Panc1 (cell line): ENCODE data around the gene ELFN2. TPM values are rescaled to one million over a fixed set of nuclear protein-coding genes. Genes with fewer than 3 reads are reported as not detected.

Experiments
- ATAC-seq: fragments of 200-7000 bp; cut with Tn5 transposase; 2 replicates; pipeline ENCODE4 v1.9.1; 2020; ENCODE audit warnings: mild to moderate bottlenecking, moderate library complexity
- BruUV-seq: library from RNA; stranded (reverse); fragments of 400-500 nt; replicated peaks from 2 replicates; lab custom pipeline; 2021; lab: Mats Ljungman, UMichigan
- CTCF ChIA-PET: fragments of 300-600 bp; sonication (Branson Sonifier 250); formaldehyde crosslinking; loops from one replicate; lab custom pipeline; 2022; ENCODE audit warnings: antibody characterized with exemption; lab: Charles Lee
- POLR2A ChIA-PET: fragments of 300-600 bp; sonication (Branson Sonifier 250); formaldehyde crosslinking; loops from one replicate; lab custom pipeline; 2022; ENCODE audit warnings: antibody characterized with exemption; lab: Charles Lee
- DNase-seq: peaks from one replicate; pipeline ENCODE4 v3.0.0-alpha.2; 2010; ENCODE audit warnings: low read depth, low spot score
- H3K27ac ChIP-seq: 2 replicates; pipeline ENCODE4 v1.5.1; 2011; ENCODE audit warnings: mild to moderate bottlenecking, low read length, inconsistent platforms
- H3K27me3 ChIP-seq: fragments of 200-500 bp; sonication (Bioruptor generic); 2 replicates; pipeline ENCODE4 v1.6.0; 2014; ENCODE audit warnings: low read length, inconsistent platforms; ENCODE audit not compliant: control insufficient read depth, insufficient read depth
- H3K36me3 ChIP-seq: fragments of 200-500 bp; sonication (Bioruptor generic); 2 replicates; pipeline ENCODE4 v1.5.1; 2014; ENCODE audit warnings: inconsistent platforms, mild to moderate bottlenecking, low read length, moderate library complexity; ENCODE audit not compliant: control insufficient read depth, insufficient read depth
- H3K4me1 ChIP-seq: 2 replicates; pipeline ENCODE4 v1.5.1; 2011; ENCODE audit warnings: inconsistent platforms, mild to moderate bottlenecking, low read length, moderate library complexity; ENCODE audit not compliant: control insufficient read depth, insufficient read depth
- H3K4me3 ChIP-seq, 2 experiments: 2 replicates each; pipeline ENCODE4 v1.5.1; 2011 to 2012; ENCODE audit warnings: low read depth in 2 of 2, low read length in 2 of 2, mild to moderate bottlenecking in 2 of 2, inconsistent platforms in 1 of 2, moderate library complexity in 1 of 2
- H3K9me3 ChIP-seq: fragments of 200-500 bp; sonication (Bioruptor generic); 2 replicates; pipeline ENCODE4 v1.5.1; 2014; ENCODE audit warnings: low read depth, mild to moderate bottlenecking, inconsistent platforms, low read length, moderate library complexity; ENCODE audit not compliant: control insufficient read depth, insufficient read depth
- CTCF ChIP-seq: fragments of 450-650 bp; IDR thresholded peaks from 2 replicates; pipeline ENCODE4 v1.5.1; 2017; ENCODE audit warnings: mild to moderate bottlenecking
- POLR2AphosphoS5 ChIP-seq: IDR thresholded peaks from 2 replicates; pipeline ENCODE4 v1.6.1; 2012; ENCODE audit warnings: mild to moderate bottlenecking, low read depth, low read length, moderate library complexity
- REST ChIP-seq, 2 experiments: IDR thresholded peaks; 2 replicates each; pipeline ENCODE4 v1.6.1; 2011 to 2012; ENCODE audit warnings: low read depth in 2 of 2, control low read depth in 1 of 2, low read length in 1 of 2, mild to moderate bottlenecking in 1 of 2, moderate library complexity in 1 of 2; ENCODE audit not compliant: insufficient read depth in 1 of 2
- SIN3A ChIP-seq: IDR thresholded peaks from 2 replicates; pipeline ENCODE4 v1.6.1; 2012; ENCODE audit warnings: low read depth, mild to moderate bottlenecking, low read length, moderate library complexity, borderline replicate concordance; ENCODE audit not compliant: insufficient read depth
- TCF7L2 ChIP-seq: IDR thresholded peaks from 2 replicates; pipeline ENCODE4 v1.6.1; 2011; ENCODE audit warnings: mild to moderate bottlenecking, low read depth, low read length, inconsistent platforms
- in situ Hi-C: cut with HindIII; loops from 2 replicates; pipeline ENCODE4 v1.10.0; 2016; ENCODE audit warnings: low sequenced_read_pairs, low pct_unique_long_range_greater_than_20kb
- intact Hi-C: fragments of 100-400 bp; cut with micrococcal nuclease; formaldehyde crosslinking; loops from one replicate; pipeline ENCODE4 v1.10.0; 2022; ENCODE audit not compliant: unreplicated experiment
- total RNA-seq: library from RNA; stranded (reverse); gene quantifications from one replicate; pipeline ENCODE4 v1.2.1, GENCODE V29; 2021; ENCODE audit not compliant: unreplicated experiment

ELFN2 gene
- total RNA-seq, 1 experiment from 2014 or later = 2.9 TPM

- in situ Hi-C loops = no loop called here
- TF ChIP-seq POLR2AphosphoS5 (no peak), CTCF (no peak), TCF7L2 (no peak), REST (IDR thresholded peaks at IDR 0.05; ENCODE audit: insufficient read depth in 1 of 2, low read depth in 2 of 2, low read length in 1 of 2) (no peak), SIN3A (no peak)
- H3K4me1 ChIP-seq = no peaks in the 10 kb centered on the region
- H3K27ac ChIP-seq = no peak overlapping the region
- BruUV-seq = no TSS peak
- H3K27me3 ChIP-seq = no peaks in the 10 kb centered on the region
- ATAC-seq (no peak), DNase-seq (no peak)
- no peaks in the 10 kb centered on the region for H3K9me3 ChIP-seq
- H3K4me3 ChIP-seq = no peak overlapping the region
- intact Hi-C loops = no loop called here
- CTCF ChIA-PET = interaction anchor here (1.1 kb wide), 1 partner anchor 14 kb away, joined by 4 read pairs; no protein-coding TSS in a partner anchor
- H3K36me3 ChIP-seq = no peaks in the 10 kb centered on the region
- POLR2A ChIA-PET = interaction anchor here (0.7 kb wide), 1 partner anchor 25 kb away, joined by 4 read pairs; no protein-coding TSS in a partner anchor
These were observed 14.9 kb upstream of the ELFN2 start for GRCh38 chr22:37442135-37442534.

GRCh38 chr22:37440875-37441274 lies 13.6 kb upstream of the ELFN2 start:
- BruUV-seq = no TSS peak
- in situ Hi-C loops (no loop called here), intact Hi-C loops (no loop called here)
- POLR2A ChIA-PET = no interaction called here
- Histone ChIP-seq H3K4me1 (no peaks in the 10 kb centered on the region), H3K27me3 (no peaks in the 10 kb centered on the region), H3K27ac (no peak overlapping the region), H3K4me3 (no peak overlapping the region), H3K9me3 (no peaks in the 10 kb centered on the region), H3K36me3 (no peaks in the 10 kb centered on the region)
- DNase-seq (no peak), ATAC-seq (no peak)
- CTCF ChIA-PET = interaction anchor here (1.1 kb wide), 1 partner anchor 13 kb away, joined by 5 read pairs; no protein-coding TSS in a partner anchor
- TF ChIP-seq CTCF = no peak
- TF ChIP-seq REST (IDR thresholded peaks at IDR 0.05; ENCODE audit: insufficient read depth in 1 of 2, low read depth in 2 of 2, low read length in 1 of 2) = no peak
- no peak for TF ChIP-seq SIN3A
